Peyer's patch (tissue), 4 donors: ENCODE results near the gene C15orf62. TPM values are rescaled to one million over a fixed set of nuclear protein-coding genes. Genes with fewer than 3 reads are reported as not detected.

Experiments
- DNase-seq, 3 donors: peaks; one replicate each; pipeline ENCODE4 v3.0.0-alpha.2; 2017 to 2019
- H3K27ac ChIP-seq, 4 donors: fragments of 200-600 bp; sonication (generic); one replicate each; pipeline ENCODE4 v1.5.1; 2016 to 2019
- H3K27me3 ChIP-seq, 2 donors: fragments of 200-600 bp; sonication (generic); one replicate each; pipeline ENCODE4 v1.5.1; 2019
- H3K36me3 ChIP-seq, 3 donors: fragments of 200-600 bp; sonication (generic); one replicate each; pipeline ENCODE4 v1.5.1; 2016 to 2019
- H3K4me1 ChIP-seq, 4 donors: fragments of 200-600 bp; sonication (generic); one replicate each; pipeline ENCODE4 v1.5.1; 2016 to 2019
- H3K4me3 ChIP-seq, 4 donors: fragments of 200-600 bp; sonication (generic); 1 replicate in 3 of 4; 2 replicates in 1 of 4; pipeline ENCODE4 v1.5.1; 2016 to 2019; ENCODE audit warnings: mild to moderate bottlenecking in 1 of 4
- H3K9me3 ChIP-seq, 4 donors: fragments of 200-600 bp; sonication (generic); one replicate each; pipeline ENCODE4 v1.5.1; 2016 to 2019; ENCODE audit warnings: mild to moderate bottlenecking in 1 of 4
- CTCF ChIP-seq, 6 experiments: fragments of 450-650 bp in 4 of 6; fragments of 200-600 bp in 2 of 6; sonication (generic) in 1 of 6; IDR thresholded peaks; one replicate each; pipeline ENCODE4 v1.5.1; 2017 to 2019; ENCODE audit warnings: antibody characterized with exemption in 6 of 6, mild to moderate bottlenecking in 3 of 6, moderate library complexity in 1 of 6
- POLR2A ChIP-seq, 2 donors: fragments of 450-650 bp; IDR thresholded peaks; one replicate each; pipeline ENCODE4 v1.5.1; 2017; ENCODE audit warnings: antibody characterized with exemption in 2 of 2, mild to moderate bottlenecking in 2 of 2, moderate library complexity in 2 of 2
- total RNA-seq, 4 donors: library from RNA; depleted of rRNA; stranded (reverse); fragments of >200 nt; gene quantifications; one replicate each; pipeline ENCODE4 v1.1.0, GENCODE V29; 2016

The C15orf62 gene
- total RNA-seq, 4 donors from 2014 or later = 1.1 to 1.3 TPM; not detected in 2

- no peaks in the 10 kb centered on the region for H3K27me3 ChIP-seq
- H3K9me3 ChIP-seq = no peaks in the 10 kb centered on the region
- peaks cover 0 to 74% (median 0%) of the 10 kb centered on the region in 3 donors for H3K36me3 ChIP-seq
- no peak overlapping the region for H3K4me3 ChIP-seq
- H3K27ac ChIP-seq = peak overlapping the region in 3 of 4 donors; percentile 52 to 85 (median 60)
- H3K4me1 ChIP-seq = peaks cover 0 to 29% (median 2%) of the 10 kb centered on the region in 4 donors
- no peak for TF ChIP-seq POLR2A (IDR thresholded peaks at IDR 0.05)
- no peak for TF ChIP-seq CTCF (IDR thresholded peaks at IDR 0.05)
- peak in 2 of 3 donors; percentile 52 to 71 for DNase-seq
Measured at GRCh38 chr15:40743921-40744814, 25.6 kb upstream of the C15orf62 start.

- TF ChIP-seq CTCF (IDR thresholded peaks at IDR 0.05) (no peak), POLR2A (IDR thresholded peaks at IDR 0.05) (no peak)
- Histone ChIP-seq H3K4me3 (no peak overlapping the region), H3K9me3 (no peaks in the 10 kb centered on the region), H3K27me3 (no peaks in the 10 kb centered on the region), H3K4me1 (peaks cover 0 to 29% (median 2%) of the 10 kb centered on the region in 4 donors), H3K27ac (peak overlapping the region in 3 of 4 donors; percentile 52 to 85 (median 60)), H3K36me3 (peaks cover 0 to 68% (median 0%) of the 10 kb centered on the region in 3 donors)
- no peak for DNase-seq
Measured at GRCh38 chr15:40744815-40745152, 25.0 kb upstream of the C15orf62 start.

GRCh38 chr15:40746916-40747418 lies 22.8 kb upstream of the C15orf62 start:
- DNase-seq = no peak
- no peak for TF ChIP-seq POLR2A (IDR thresholded peaks at IDR 0.05)
- TF ChIP-seq CTCF (IDR thresholded peaks at IDR 0.05) = no peak
- Histone ChIP-seq H3K9me3 (no peaks in the 10 kb centered on the region), H3K4me3 (peak overlapping the region in 1 of 4 donors; percentile 3), H3K27ac (peak overlapping the region in 1 of 4 donors; percentile 81), H3K4me1 (peaks cover 0 to 37% (median 2%) of the 10 kb centered on the region in 4 donors), H3K36me3 (peaks cover 0 to 64% (median 0%) of the 10 kb centered on the region in 3 donors), H3K27me3 (no peaks in the 10 kb centered on the region)

GRCh38 chr15:40747685-40748631 lies 21.8 kb upstream of the C15orf62 start:
- no peaks in the 10 kb centered on the region for H3K9me3 ChIP-seq
- H3K36me3 ChIP-seq = peaks cover 0 to 59% (median 0%) of the 10 kb centered on the region in 3 donors
- H3K4me1 ChIP-seq = peaks cover 0 to 45% (median 2%) of the 10 kb centered on the region in 4 donors
- TF ChIP-seq POLR2A (IDR thresholded peaks at IDR 0.05) (no peak), CTCF (IDR thresholded peaks at IDR 0.05) (no peak)
- no peaks in the 10 kb centered on the region for H3K27me3 ChIP-seq
- H3K27ac ChIP-seq = peak overlapping the region in 2 of 4 donors; percentile 32 to 81
- no peak overlapping the region for H3K4me3 ChIP-seq
- peak in 1 of 3 donors; percentile 75 for DNase-seq

- no peak for TF ChIP-seq CTCF (IDR thresholded peaks at IDR 0.05)
- peaks cover 0 to 50% (median 0%) of the 10 kb centered on the region in 3 donors for H3K36me3 ChIP-seq
- peaks cover 0 to 55% (median 2%) of the 10 kb centered on the region in 4 donors for H3K4me1 ChIP-seq
- H3K4me3 ChIP-seq = no peak overlapping the region
- no peak for DNase-seq
- H3K27ac ChIP-seq = no peak overlapping the region
- H3K9me3 ChIP-seq = no peaks in the 10 kb centered on the region
- no peaks in the 10 kb centered on the region for H3K27me3 ChIP-seq
Measured at GRCh38 chr15:40749151-40749630, 20.6 kb upstream of the C15orf62 start.
